ENCODE data around the gene STUM.

- TF ChIP-seq CTCF (IDR thresholded peaks at IDR 0.05) = no peak
- TF ChIP-seq POLR2A (IDR thresholded peaks at IDR 0.05) = no peak
Measured at GRCh38 chr1:226558036-226558650, 9.6 kb downstream of the STUM start.

Measured in right lobe of liver (tissue), 4 donors.